Thyroid gland (tissue), 4 donors: Measurements from ENCODE around the gene HERPUD1.

Source experiments
- POLR2A ChIP-seq, 2 donors: fragments of 450-650 bp; IDR thresholded peaks; one replicate each; pipeline ENCODE4 v1.6.1; 2017; ENCODE audit warnings: antibody characterized with exemption in 2 of 2, mild to moderate bottlenecking in 2 of 2, moderate library complexity in 1 of 2
- TF ChIP-seq, protein P1 (sequence below), 6 experiments: fragments of 200-600 bp in 3 of 6; fragments of 450-650 bp in 3 of 6; sonication (generic) in 3 of 6; IDR thresholded peaks; one replicate each; pipeline ENCODE4 v1.5.1; 2016 to 2019; ENCODE audit warnings: antibody characterized with exemption in 6 of 6, mild to moderate bottlenecking in 2 of 6, inconsistent platforms in 1 of 6, moderate library complexity in 1 of 6

GRCh38 chr16:56883586-56883985 lies 48.4 kb upstream of the HERPUD1 start:
- TF ChIP-seq, protein P1, sequence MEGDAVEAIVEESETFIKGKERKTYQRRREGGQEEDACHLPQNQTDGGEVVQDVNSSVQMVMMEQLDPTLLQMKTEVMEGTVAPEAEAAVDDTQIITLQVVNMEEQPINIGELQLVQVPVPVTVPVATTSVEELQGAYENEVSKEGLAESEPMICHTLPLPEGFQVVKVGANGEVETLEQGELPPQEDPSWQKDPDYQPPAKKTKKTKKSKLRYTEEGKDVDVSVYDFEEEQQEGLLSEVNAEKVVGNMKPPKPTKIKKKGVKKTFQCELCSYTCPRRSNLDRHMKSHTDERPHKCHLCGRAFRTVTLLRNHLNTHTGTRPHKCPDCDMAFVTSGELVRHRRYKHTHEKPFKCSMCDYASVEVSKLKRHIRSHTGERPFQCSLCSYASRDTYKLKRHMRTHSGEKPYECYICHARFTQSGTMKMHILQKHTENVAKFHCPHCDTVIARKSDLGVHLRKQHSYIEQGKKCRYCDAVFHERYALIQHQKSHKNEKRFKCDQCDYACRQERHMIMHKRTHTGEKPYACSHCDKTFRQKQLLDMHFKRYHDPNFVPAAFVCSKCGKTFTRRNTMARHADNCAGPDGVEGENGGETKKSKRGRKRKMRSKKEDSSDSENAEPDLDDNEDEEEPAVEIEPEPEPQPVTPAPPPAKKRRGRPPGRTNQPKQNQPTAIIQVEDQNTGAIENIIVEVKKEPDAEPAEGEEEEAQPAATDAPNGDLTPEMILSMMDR (IDR thresholded peaks at IDR 0.05), result no peak
- no peak for TF ChIP-seq POLR2A (IDR thresholded peaks at IDR 0.05)
